BE2C (cell line): ENCODE measurements around the gene PARP11.
A peak's percentile ranks its signal among the peaks of the same experiment; 100 is the strongest.

ENCODE experiments used
- DNase-seq: peaks from one replicate; pipeline ENCODE4 v3.0.0-alpha.2; 2020
- H3K27me3 ChIP-seq: fragments of 250-450 bp; sonication (Bioruptor Pico); 2 replicates; pipeline ENCODE4 v1.5.1; 2020; ENCODE audit warnings: mild to moderate bottlenecking
- H3K36me3 ChIP-seq: fragments of 250-450 bp; sonication (Bioruptor Pico); 2 replicates; pipeline ENCODE4 v1.5.1; 2020; ENCODE audit warnings: mild to moderate bottlenecking
- H3K4me1 ChIP-seq: fragments of 250-450 bp; sonication (Bioruptor Pico); 2 replicates; pipeline ENCODE4 v1.5.1; 2020
- H3K4me3 ChIP-seq: 2 replicates; pipeline ENCODE4 v1.5.1; 2011; ENCODE audit warnings: low read depth, low read length
- H3K9me3 ChIP-seq: fragments of 250-450 bp; sonication (Bioruptor Pico); 2 replicates; pipeline ENCODE4 v1.5.1; 2020
- CTCF ChIP-seq: IDR thresholded peaks from 2 replicates; pipeline ENCODE4 v1.5.1; 2012; ENCODE audit warnings: mild to moderate bottlenecking, low read depth, low read length

The PARP11 gene

DNA sequence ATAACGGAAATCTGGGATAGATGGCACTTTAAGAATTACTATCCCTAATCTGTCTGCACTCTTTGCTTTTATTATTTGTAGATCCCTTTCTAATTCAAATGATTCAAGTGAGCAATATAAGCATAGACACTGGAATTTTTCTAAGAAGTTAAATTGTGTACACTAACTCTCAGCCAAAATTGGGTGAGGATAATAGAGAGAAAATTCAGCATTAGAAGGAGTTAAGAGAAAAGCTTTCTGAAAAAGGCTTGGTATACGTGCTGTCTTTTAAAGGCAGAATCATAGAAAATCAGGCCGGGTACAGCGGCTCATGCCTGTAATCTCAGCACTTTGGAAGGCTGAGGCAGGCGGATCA is 63.2 kb downstream of the PARP11 start:
- Histone ChIP-seq H3K9me3 (no peaks in the 10 kb centered on the region), H3K4me1 (no peaks in the 10 kb centered on the region), H3K36me3 (no peaks in the 10 kb centered on the region), H3K4me3 (no peak overlapping the region), H3K27me3 (no peaks in the 10 kb centered on the region)
- no peak for DNase-seq
- TF ChIP-seq CTCF, result no peak

GRCh38 chr12:3809357-3810015 is 63.7 kb downstream of the PARP11 start:
- no peaks in the 10 kb centered on the region for H3K27me3 ChIP-seq
- no peak overlapping the region for H3K4me3 ChIP-seq
- H3K36me3 ChIP-seq, result no peaks in the 10 kb centered on the region
- no peak for TF ChIP-seq CTCF
- DNase-seq, result no peak
- no peaks in the 10 kb centered on the region for H3K4me1 ChIP-seq
- H3K9me3 ChIP-seq, result no peaks in the 10 kb centered on the region

- no peak for DNase-seq
- TF ChIP-seq CTCF, result no peak
- H3K9me3 ChIP-seq, result no peaks in the 10 kb centered on the region
- H3K36me3 ChIP-seq, result no peaks in the 10 kb centered on the region
- H3K27me3 ChIP-seq, result no peaks in the 10 kb centered on the region
- H3K4me3 ChIP-seq, result no peak overlapping the region
- H3K4me1 ChIP-seq, result no peaks in the 10 kb centered on the region
Observed at GRCh38 chr12:3805077-3805476, 68.1 kb downstream of the PARP11 start.

GRCh38 chr12:3803865-3804472 is 69.2 kb downstream of the PARP11 start:
- DNase-seq, result peak; percentile 74
- peak; percentile 97 for TF ChIP-seq CTCF
- no peaks in the 10 kb centered on the region for H3K36me3 ChIP-seq
- H3K4me3 ChIP-seq, result no peak overlapping the region
- no peaks in the 10 kb centered on the region for H3K4me1 ChIP-seq
- H3K9me3 ChIP-seq, result no peaks in the 10 kb centered on the region
- H3K27me3 ChIP-seq, result no peaks in the 10 kb centered on the region

- H3K9me3 ChIP-seq, result no peaks in the 10 kb centered on the region
- no peaks in the 10 kb centered on the region for H3K36me3 ChIP-seq
- DNase-seq, result no peak
- TF ChIP-seq CTCF, result no peak
- H3K27me3 ChIP-seq, result no peaks in the 10 kb centered on the region
- H3K4me1 ChIP-seq, result no peaks in the 10 kb centered on the region
- no peak overlapping the region for H3K4me3 ChIP-seq
Observed at GRCh38 chr12:3802721-3803120, 70.5 kb downstream of the PARP11 start.

- Histone ChIP-seq H3K9me3 (no peaks in the 10 kb centered on the region), H3K27me3 (no peaks in the 10 kb centered on the region), H3K36me3 (no peaks in the 10 kb centered on the region), H3K4me1 (no peaks in the 10 kb centered on the region), H3K4me3 (no peak overlapping the region)
- DNase-seq, result no peak
- TF ChIP-seq CTCF, result peak; percentile 15; the same call in 1 of the 2 replicates
Observed at GRCh38 chr12:3797531-3798048, 75.6 kb downstream of the PARP11 start.
